ENCODE data around the gene AKT2.
A peak's percentile ranks its signal among the peaks of the same experiment; 100 is the strongest.
"Not testable (repeated sequence)": the region's sequence is repeated elsewhere in the genome, so short reads cannot be mapped to it uniquely, and the experiment has no call there.

AKT2 gene

DNA sequence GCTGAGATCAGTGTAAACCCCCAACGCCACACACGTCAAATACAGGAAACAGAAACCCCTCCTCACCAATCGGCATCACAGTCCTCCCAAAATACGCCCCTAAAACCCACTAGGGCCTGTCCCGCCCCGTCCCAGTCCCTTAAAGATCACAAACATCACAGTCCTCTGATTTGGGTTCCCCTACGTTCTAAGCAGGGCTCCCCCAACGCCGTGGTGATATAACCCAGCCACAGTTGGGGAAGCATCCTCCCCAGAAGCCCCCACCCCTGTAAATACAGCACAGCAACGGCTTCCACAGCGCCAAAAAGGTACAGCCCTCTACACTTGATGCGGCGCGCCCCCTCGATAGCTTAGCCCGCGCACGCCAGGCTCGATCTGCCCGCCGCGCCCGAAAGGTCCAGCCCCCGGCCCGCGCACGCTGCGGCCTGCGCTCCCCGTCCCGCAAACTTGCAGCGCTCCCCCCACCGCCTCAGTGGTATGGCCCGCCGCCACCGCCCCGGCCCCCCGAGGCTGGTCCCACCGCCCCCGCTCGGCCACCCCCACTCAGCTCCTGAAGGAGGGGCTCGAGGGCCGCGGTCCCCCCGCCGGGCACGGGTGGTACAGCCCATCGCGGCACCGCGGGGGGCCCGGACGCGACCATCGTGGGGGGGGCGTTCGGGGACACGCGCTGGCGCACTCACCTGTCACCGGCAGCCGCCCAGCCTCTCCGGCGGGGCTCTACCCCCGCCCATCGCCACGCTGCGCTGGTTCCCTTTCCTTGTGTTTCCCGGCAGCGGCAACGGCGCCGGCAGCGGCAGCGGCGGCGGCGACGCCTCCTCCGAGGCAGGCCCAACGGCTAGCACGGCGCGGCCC is at the start of gene AKT2:
TSS of gene AKT2 (minus strand) at position 845 of the 852 bp plus-strand sequence. CDS start 20,078 bp downstream, outside the sequence.
- peak; percentile 78 to 83 for DNase-seq

- not testable (repeated sequence) for DNase-seq
Observed at GRCh38 chr19:40333083-40333482, 47.9 kb upstream of the AKT2 start.

DNA sequence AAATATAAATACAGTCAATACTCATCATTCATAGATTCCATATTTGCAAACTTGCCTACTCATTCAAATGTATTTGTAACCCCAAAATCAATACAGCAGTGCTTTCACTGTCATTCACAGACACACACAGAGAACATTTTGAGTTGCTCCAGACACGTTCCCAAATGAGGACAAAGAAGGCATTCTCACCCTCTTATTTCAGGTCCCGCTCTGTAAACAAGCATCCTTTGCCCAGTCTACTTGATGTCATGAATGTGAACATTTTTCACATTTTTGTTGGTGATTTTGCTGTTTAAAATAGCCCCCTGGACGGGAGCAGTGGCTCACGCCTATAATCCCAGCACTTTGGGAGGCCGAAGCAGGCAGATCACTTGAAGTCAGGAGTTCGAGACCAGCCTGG is 47.5 kb upstream of the AKT2 start:
- no peak for DNase-seq

DNA sequence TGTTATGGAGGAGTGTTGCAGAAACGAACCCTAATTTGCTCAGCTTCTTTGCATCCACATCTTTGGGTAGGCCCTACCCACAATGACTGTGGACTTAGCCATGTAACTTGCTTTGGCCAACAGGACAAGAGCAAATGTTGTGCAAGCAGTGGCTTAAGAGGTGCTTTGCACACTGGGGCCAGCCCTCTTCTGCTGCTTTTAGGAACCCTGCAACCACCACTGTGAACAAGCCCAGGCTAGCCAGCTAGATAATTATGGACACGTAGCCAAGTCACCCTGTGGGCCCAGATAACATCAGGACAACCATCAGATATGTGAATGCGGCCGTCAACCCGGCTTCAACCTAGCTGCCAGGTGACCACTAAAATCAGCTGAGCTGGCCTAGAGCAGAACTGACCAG is 45.9 kb upstream of the AKT2 start:
- no peak for DNase-seq

DNA sequence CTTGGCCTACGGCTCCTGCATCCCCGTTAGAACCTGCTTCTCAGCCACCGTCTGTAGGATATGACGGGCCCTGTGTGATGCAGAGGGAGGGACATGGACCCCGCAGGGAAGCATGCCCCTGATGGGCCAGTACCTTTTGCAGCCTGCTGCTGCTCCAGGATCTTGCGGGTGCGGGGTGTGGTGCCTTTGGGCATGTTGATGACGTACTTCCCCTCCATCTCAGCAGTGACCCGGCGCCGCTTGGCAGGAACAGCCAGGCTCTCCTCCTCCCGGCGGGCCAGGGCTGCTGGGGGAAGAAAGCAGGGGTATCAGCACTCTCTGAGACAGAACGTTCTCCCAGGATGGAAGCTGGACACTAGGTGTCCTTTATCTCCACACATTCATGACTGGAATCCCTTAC is 41.1 kb upstream of the AKT2 start:
- DNase-seq: no peak

DNA sequence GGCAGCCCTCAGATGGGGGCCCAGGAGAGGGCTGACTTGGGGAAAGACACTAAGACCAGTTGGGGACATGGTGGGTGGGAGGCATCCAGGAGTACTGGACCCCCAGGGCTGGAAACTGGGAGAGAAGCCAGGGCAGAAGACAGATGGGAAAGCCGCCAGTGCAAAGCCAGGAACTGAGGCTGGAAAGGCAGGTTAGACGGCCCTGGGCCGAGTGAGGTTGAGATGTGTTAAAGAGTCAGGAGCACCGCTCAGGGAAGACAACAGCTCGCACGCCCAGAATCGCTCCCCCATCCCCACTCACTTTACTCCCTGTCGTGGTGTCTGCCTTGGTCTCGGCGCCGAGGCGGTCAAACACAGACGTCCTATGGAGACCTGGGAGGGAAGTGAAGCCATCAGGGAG is 38.6 kb upstream of the AKT2 start:
- DNase-seq: no peak

DNA sequence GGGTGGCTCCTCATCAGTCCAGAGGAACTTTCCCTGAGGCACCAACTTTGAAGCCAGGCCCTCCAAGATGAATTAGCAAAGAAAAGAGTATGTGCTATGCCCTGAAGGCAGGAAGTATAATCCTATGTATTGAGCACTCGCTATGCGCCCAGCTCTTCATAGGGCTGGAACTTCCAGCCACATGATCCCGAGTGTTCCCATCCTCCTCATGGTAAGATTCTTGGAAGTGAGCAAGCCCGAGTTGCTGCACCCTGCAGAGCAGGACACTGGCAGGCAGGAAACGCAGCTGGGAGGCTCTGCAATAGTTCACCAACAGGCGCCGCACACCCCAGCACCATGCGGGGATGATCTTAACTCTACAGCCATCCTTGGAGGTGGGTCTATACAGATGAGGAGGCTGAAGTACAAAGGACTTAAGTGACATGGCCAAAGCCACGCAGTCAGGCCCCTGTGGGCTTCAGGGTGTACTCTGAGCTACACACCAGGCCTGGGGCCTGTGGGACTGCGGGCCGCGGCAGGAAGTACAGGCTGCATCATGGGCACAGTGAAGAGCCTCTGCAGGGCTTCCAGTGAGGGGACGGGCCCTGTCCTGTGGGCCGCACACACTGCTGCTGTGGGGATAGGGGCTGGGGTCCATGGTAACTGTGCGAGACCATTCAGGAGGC is 37.9 kb upstream of the AKT2 start:
- no peak for DNase-seq

DNA sequence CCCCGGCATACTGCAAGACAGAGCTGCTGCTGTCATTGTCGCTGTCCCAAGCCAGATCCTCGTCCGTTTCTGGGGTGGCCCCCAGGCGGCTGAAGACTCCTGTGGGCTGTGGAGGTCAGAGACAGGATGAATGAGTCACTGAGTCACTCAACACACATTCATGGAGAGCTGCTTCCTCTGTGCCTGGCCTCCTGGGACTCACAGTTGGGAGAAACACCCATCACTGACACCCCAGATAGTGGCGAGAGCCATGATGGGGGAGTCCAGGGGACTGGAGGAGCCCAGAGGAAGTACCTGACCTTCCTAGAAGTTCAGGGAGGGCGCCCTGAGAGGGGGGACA is 37.1 kb upstream of the AKT2 start:
- DNase-seq: no peak

DNA sequence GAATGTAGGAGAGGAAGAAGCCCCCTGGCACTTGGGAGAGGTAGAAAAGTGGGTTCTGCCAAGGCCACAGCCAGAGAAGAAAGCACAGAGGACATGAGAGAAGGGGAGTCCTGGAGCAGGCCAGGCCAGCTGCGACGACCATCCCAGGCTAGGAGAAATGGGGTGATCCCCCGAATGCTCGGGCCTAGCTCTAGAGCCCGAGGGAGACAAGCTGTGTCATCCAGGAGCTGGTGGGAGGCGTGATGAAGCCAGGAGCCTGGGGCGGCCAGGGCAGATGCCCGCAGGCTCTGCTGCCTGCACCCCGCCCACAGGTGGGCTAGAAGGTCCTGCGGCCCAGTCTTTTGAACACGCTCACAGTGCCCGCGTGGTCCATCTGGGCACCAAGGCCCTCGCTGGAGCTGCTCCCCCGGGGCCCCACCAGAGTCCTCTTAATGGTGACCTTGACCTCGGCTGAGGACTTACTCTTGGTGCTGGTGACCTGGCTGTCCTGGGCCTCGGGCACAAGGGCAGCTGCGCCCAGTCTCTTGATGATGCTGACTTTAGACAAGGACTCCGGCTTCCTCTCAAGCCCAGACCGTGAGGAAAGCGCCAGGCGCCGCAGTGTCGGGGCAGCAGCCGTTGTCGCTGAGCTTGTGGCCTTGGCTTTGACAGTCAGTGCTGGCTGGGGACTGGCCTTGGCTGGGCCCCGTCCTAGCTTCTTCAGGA is 36.6 kb upstream of the AKT2 start:
- no peak for DNase-seq

DNA sequence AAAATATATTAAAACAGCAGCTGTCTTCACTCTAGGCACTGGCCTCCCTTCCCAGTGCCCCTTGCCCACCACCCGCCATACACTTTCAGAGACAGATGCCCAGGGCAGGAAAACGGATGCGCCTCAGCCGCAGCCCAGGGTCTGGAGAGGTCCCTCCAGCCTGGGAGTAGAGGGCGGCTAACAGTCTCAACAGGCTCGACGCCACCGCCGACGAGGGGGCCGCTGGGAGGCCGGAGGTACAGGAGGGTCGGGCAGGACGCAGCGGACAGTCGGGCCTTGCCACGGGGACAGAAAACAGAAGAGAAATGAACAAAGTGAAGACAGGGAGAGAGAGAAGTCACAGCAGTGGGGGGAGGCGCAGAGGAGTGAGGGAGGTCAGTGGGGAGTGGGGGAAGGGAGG is 35.9 kb upstream of the AKT2 start:
- no peak for DNase-seq

- DNase-seq: no peak
Observed at GRCh38 chr19:40320558-40320935, 35.4 kb upstream of the AKT2 start.

DNA sequence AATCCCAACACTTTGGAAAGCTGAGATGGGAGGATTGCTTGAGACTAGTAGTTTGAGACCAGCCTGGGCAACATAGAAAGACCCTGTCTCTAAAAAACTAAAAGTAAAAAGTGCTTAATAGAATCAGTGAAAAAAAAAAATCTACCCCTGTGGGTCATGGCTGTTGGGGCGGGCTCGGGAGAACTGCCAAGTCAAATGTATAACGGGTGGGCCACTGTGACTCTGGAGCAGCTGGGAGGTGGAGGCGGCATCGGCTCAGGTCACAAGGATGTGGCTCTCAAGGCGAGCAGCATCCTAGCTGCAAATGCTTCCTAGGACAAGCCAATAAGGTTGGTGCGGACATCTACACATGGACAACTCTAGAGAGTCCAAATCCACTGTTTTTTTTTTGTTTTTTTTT is 32.2 kb upstream of the AKT2 start:
- DNase-seq: no peak

DNA sequence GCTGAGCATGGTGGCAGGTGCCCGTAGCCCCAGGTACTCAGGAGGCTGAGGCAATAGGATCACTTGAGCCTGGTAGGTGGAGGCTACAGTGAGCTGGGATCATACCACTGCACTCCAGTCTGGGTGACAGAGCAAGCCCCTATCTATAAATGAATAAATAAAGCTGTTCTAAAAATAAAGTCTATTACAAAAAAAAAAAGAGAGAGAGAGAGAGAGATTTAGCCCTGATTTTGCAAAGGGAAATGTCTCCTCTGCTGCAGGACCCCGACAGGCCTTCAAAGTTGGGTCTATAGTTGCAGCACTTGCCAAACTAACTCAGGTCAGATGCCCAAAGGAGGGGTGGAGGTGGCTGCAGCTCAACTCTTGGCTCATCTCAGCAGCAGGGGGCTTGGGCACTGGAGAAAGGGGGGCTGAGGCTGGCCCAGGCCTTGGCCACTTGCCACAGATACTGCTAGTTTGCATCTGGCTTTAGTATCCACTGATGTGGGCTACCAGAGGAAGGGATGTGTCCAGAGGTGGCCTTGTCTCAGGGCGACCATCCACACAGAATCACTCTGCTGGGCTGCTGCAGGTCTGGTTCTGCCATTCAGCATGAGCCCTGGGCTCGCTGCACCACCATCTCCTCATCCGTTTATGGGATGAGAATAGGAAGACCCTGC is 30.8 kb upstream of the AKT2 start:
- no peak for DNase-seq

DNA sequence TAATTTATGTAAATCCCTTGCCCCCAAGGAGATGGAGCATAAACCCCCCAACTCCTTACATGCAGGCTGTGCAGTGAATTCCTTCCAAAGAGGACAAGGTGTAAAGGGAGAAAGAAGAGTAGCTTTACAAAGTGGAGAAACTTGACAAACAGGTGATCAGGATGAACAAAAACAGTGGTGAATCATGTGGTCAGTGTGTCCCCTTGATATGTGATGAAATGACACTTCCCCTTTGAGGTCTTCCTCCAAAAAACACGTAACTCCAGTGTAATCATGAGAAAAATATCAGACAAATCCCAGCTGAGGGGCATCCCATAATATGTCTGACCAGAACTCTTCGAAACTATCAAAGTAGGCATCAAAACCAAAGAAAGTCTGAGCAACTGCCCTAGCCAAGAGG is 29.5 kb upstream of the AKT2 start:
- no peak for DNase-seq

GRCh38 chr19:40313229-40313983 is 28.3 kb upstream of the AKT2 start:
- DNase-seq: no peak

- DNase-seq: no peak
Observed at GRCh38 chr19:40312533-40312932, 27.4 kb upstream of the AKT2 start.

DNA sequence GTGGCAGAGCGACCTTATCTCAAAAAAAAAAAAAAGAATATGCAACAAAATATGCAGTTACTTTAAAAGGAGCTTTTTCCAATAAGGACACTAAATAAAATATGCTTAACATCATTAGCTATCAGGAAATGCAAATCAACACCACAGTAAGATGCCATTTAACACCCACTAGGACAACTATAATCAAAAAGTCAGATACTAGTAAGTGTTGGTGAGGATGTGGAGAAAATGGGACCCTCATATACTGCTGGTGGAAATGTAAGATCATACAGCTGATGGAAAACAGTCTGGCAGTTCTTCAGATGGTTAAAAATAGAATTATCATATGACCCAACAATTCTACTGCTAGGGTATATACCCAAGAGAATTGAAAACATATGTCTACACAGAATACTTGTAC is 24.5 kb upstream of the AKT2 start:
- DNase-seq: no peak

- peak; percentile 89 to 93 for DNase-seq
Observed at GRCh38 chr19:40305403-40305802, 20.3 kb upstream of the AKT2 start.

GRCh38 chr19:40304306-40304705 is 19.2 kb upstream of the AKT2 start:
- DNase-seq: no peak

DNA sequence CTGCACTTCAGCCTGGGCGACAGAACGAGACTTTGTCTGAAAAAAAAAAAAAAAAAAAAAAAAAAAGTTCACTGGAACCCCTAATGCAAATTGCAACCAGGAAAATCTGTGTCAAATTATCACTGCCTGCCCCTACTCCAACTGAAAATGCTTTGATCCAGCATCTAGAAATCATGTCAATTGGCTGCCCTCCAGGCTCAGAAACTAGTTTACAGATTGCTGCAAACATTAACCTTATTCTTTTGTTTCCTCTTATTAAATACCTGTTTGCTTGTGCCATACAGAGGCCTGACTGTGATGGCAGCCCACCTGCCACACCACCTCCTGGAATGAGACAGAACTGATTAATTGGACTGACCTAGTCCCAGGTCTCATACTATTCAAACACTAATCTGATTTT is 18.6 kb upstream of the AKT2 start:
- no peak for DNase-seq

DNA sequence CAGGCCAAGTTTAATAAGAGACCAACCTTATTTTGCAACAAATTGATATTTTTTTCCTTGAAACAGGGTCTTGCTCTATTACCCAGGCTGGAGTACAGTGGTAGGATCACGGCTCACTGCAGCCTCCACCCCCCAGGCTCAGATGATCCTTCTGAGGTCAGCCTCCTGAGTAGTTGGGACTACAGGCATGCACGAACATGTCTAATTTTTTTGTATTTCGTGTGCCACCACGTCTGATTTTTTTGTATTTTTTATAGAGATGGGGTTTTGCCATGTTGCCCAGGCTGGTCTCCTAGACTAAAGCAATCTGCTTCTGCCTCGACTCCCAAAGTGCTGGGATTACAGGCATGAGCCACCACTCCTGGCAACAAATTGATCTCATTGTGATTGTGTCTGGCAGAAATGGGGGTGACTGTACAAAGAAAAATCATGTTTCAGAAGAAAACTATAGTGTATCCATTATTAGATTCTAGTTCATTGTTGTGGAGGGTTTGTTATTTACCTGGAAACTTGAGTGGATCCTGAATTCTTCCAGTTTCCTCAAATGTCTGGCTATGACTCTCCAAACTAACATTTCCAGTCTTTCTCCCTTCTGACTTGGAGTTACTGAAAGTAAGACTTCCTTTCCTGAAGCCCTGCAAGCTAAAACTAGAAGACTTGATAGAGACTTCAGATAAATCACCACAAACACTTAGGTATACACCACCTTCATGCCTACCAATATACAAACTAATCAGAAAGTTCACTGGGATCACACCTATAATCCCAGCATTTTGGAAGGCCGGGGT is 17.3 kb upstream of the AKT2 start:
- no peak for DNase-seq

DNA sequence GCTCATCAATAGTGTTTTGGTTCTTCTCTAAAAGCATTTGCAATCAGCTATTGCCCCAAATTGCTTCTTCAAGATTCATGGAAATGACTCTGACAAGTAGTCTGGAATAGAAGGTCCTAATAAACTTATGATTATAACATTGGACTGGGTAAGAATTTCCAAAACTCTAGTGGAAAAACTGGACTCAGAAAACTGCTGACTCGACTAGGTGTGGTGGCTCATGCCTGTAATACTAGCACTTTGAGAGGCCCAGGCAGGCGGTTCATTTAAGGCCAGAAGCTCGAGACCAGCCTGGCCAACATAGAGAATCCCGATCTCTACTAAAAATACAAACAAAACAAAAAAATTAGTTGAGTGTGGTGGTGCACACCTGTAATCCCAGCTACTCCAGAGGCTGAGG is 15.5 kb upstream of the AKT2 start:
- no peak for DNase-seq

Data from SHP77 (cell line).